Fibroblast of lung (primary cell): ENCODE data around the gene NUDCD3. TPM values are rescaled to one million over a fixed set of nuclear protein-coding genes. Genes with fewer than 3 reads are reported as not detected.

ENCODE experiments used
- DNase-seq, 2 donors: peaks; one replicate each; pipeline versions ENCODE4 v3.0.0 to v3.0.0-alpha.2; 2010; ENCODE audit warnings: low read depth in 2 of 2
- H2AFZ ChIP-seq: 2 replicates; pipeline ENCODE4 v1.5.1; 2012; ENCODE audit warnings: low read length, control low read depth, inconsistent platforms
- H3K27ac ChIP-seq: 2 replicates; pipeline ENCODE4 v1.5.1; 2011; ENCODE audit warnings: low read length, control low read depth; ENCODE audit not compliant: insufficient read depth
- H3K27me3 ChIP-seq: 2 replicates; pipeline ENCODE4 v1.5.1; 2011; ENCODE audit warnings: mild to moderate bottlenecking, low read length; ENCODE audit not compliant: control insufficient read depth, insufficient read depth
- H3K36me3 ChIP-seq: 2 replicates; pipeline ENCODE4 v1.5.1; 2011; ENCODE audit warnings: low read length; ENCODE audit not compliant: control insufficient read depth, insufficient read depth
- H3K4me1 ChIP-seq: 2 replicates; pipeline ENCODE4 v1.5.1; 2011; ENCODE audit warnings: low read length; ENCODE audit not compliant: control insufficient read depth, insufficient read depth; ENCODE audit errors: extremely low read depth
- H3K4me2 ChIP-seq: 2 replicates; pipeline ENCODE4 v1.5.1; 2011; ENCODE audit warnings: low read length, control low read depth; ENCODE audit not compliant: insufficient read depth; ENCODE audit errors: extremely low read depth
- H3K4me3 ChIP-seq, 4 experiments: fragments of 200-600 bp in 1 of 4; sonication (generic) in 1 of 4; replicated peaks in 1 of 4; 2 replicates each; pipeline ENCODE4 v1.5.1; 2011 to 2016; ENCODE audit warnings: low read length in 4 of 4, low read depth in 3 of 4, mild to moderate bottlenecking in 3 of 4, control low read depth in 2 of 4, inconsistent platforms in 1 of 4, mixed read lengths in 1 of 4; ENCODE audit not compliant: insufficient read depth in 1 of 4; ENCODE audit errors: control extremely low read depth in 1 of 4
- H3K79me2 ChIP-seq: 2 replicates; pipeline ENCODE4 v1.5.1; 2012; ENCODE audit warnings: mild to moderate bottlenecking, low read length, inconsistent platforms; ENCODE audit not compliant: control insufficient read depth, insufficient read depth
- H3K9ac ChIP-seq: 2 replicates; pipeline ENCODE4 v1.5.1; 2011; ENCODE audit warnings: mild to moderate bottlenecking, low read length, control low read depth; ENCODE audit not compliant: insufficient read depth
- H3K9me3 ChIP-seq: 2 replicates; pipeline ENCODE4 v1.5.1; 2012; ENCODE audit warnings: low read depth, low read length; ENCODE audit not compliant: control insufficient read depth, insufficient read depth
- H4K20me1 ChIP-seq: 2 replicates; pipeline ENCODE4 v1.5.1; 2011; ENCODE audit warnings: low read length; ENCODE audit not compliant: control insufficient read depth, insufficient read depth; ENCODE audit errors: extremely low read depth
- CTCF ChIP-seq, 2 donors: IDR thresholded peaks in 1 of 2; conservative IDR thresholded peaks in 1 of 2; 1 replicate in 1 of 2; 2 replicates in 1 of 2; pipeline ENCODE4 v1.5.1; 2011 to 2012; ENCODE audit warnings: low read length in 2 of 2, control low read depth in 1 of 2, inconsistent platforms in 1 of 2, low read depth in 1 of 2, mild to moderate bottlenecking in 1 of 2
- EZH2 ChIP-seq: IDR thresholded peaks from 2 replicates; pipeline ENCODE4 v1.5.1; 2012; ENCODE audit warnings: low read length, control low read depth, mild to moderate bottlenecking; ENCODE audit errors: missing control alignments
- polyA plus RNA-seq, 2 donors: library from polyadenylated mRNA; depleted of rRNA in 1 of 2; stranded (reverse) in 1 of 2; unstranded in 1 of 2; fragments of >200 nt; gene quantifications; 2 replicates each; pipeline ENCODE4 v1.2.1, GENCODE V29; 2011 to 2012; ENCODE audit warnings: missing spikeins in 1 of 2
- total RNA-seq: library from RNA; depleted of rRNA; stranded (reverse); fragments of >200 nt; gene quantifications from 2 replicates; pipeline ENCODE4 v1.2.1, GENCODE V29; 2014

NUDCD3 gene
- total and polyA plus RNA-seq, 2 donors (not counting 1 experiment from before 2014, with no cell fraction given), result 51.9 to 68.7 TPM

DNA sequence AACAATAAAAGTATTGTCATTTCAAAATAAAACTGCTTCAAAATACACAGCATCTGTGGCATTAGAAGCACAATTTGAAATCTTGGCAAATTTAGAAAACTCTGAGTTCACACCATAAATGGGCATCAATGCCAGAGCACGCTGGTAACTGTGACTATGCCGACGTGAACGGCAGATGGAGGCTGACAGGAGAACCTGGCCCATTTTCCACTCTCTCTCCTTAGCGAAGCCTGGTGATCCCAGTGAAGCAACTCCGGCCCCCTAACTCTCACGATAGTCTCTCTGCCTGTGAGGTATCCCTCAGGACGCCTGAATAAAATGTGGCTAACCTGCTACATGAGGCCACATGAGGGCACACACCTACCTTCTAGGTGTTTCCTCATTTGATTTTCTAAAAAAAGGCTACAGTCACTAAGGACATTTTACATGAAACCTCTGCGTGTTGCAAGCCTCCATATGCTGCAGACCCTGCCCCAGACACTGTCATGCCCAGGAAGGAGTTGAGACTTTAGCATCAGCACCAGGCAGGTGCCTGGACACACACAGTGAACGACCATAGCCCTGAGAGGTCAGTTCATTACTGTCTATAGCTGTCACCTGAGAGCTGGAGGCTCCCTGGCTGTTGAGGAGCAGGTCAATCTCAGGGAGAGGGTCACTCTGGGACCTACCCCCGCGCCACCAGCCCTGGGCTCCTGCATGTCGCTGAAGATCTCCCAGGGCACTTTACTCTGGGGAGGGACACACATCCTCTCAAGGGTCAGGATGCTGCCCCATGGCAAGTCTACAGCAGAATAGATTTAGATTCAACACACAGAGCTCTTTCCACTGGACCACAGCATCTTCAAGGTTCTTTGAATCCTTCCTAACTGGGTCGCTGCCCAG, 102.1 kb downstream of the NUDCD3 start:
- peaks cover 16% of the 10 kb centered on the region for H3K36me3 ChIP-seq
- no peak overlapping the region for H3K9ac ChIP-seq
- H2AFZ ChIP-seq, result no peak overlapping the region
- H3K4me3 ChIP-seq, result no peak overlapping the region
- H3K27me3 ChIP-seq, result no peaks in the 10 kb centered on the region
- no peak for DNase-seq
- peaks cover 7% of the 10 kb centered on the region for H3K4me1 ChIP-seq
- no peak overlapping the region for H3K4me2 ChIP-seq
- no peak overlapping the region for H3K27ac ChIP-seq
- no peaks in the 10 kb centered on the region for H4K20me1 ChIP-seq
- no peak for TF ChIP-seq CTCF (conservative IDR thresholded peaks at IDR 0.05 in 1 of 2, IDR thresholded peaks at IDR 0.05 in 1 of 2; ENCODE audit: low read depth in 1 of 2, low read length in 2 of 2)
- no peak for TF ChIP-seq EZH2
- H3K79me2 ChIP-seq, result no peaks in the 10 kb centered on the region
- no peaks in the 10 kb centered on the region for H3K9me3 ChIP-seq

DNA sequence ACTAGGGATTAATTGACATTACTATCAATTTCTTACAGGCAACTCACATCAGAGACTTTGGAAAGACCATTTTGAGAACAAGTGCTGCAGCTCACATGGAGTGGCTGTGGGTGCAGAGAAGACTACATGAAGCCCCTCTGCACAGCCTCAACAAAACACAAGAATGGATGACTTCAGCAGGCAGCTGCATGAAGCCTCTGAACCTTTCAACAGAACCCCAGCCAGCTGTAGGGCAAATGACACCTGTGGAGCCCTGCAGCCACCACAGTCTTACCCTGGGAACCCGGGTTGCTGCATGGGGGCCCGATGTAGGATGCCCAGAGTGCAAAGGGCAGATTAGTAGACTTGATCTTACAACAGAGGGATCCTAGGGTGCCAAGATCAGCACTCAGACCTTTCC, 103.1 kb downstream of the NUDCD3 start:
- H3K36me3 ChIP-seq, result peaks cover 16% of the 10 kb centered on the region
- no peaks in the 10 kb centered on the region for H4K20me1 ChIP-seq
- H3K79me2 ChIP-seq, result no peaks in the 10 kb centered on the region
- no peak overlapping the region for H3K9ac ChIP-seq
- no peaks in the 10 kb centered on the region for H3K9me3 ChIP-seq
- H3K27me3 ChIP-seq, result no peaks in the 10 kb centered on the region
- TF ChIP-seq EZH2 (no peak), CTCF (conservative IDR thresholded peaks at IDR 0.05 in 1 of 2, IDR thresholded peaks at IDR 0.05 in 1 of 2; ENCODE audit: low read depth in 1 of 2, low read length in 2 of 2) (no peak)
- H2AFZ ChIP-seq, result no peak overlapping the region
- no peak overlapping the region for H3K4me2 ChIP-seq
- no peak overlapping the region for H3K27ac ChIP-seq
- no peak for DNase-seq
- H3K4me1 ChIP-seq, result peaks cover 15% of the 10 kb centered on the region
- no peak overlapping the region for H3K4me3 ChIP-seq

- DNase-seq, result peak in 1 of 2 donors; percentile 60
- peaks cover 11% of the 10 kb centered on the region for H3K36me3 ChIP-seq
- TF ChIP-seq CTCF (conservative IDR thresholded peaks at IDR 0.05 in 1 of 2, IDR thresholded peaks at IDR 0.05 in 1 of 2; ENCODE audit: low read depth in 1 of 2, low read length in 2 of 2), result no peak
- no peak for TF ChIP-seq EZH2
- H3K27me3 ChIP-seq, result no peaks in the 10 kb centered on the region
- H3K79me2 ChIP-seq, result no peaks in the 10 kb centered on the region
- H3K4me1 ChIP-seq, result peaks cover 22% of the 10 kb centered on the region
- no peak overlapping the region for H3K4me3 ChIP-seq
- H3K9me3 ChIP-seq, result no peaks in the 10 kb centered on the region
- no peak overlapping the region for H3K9ac ChIP-seq
- no peak overlapping the region for H2AFZ ChIP-seq
- H3K27ac ChIP-seq, result no peak overlapping the region
- H3K4me2 ChIP-seq, result no peak overlapping the region
- no peaks in the 10 kb centered on the region for H4K20me1 ChIP-seq
Measured at GRCh38 chr7:44386139-44386913, 104.1 kb downstream of the NUDCD3 start.
